GM23338 (cell line): Measurements from ENCODE around the gene INPP4B. TPM values are rescaled to one million over a fixed set of nuclear protein-coding genes. Genes with fewer than 3 reads are reported as not detected.

ENCODE experiments used
- ATAC-seq: fragments of 200-7000 bp; cut with Tn5 transposase; 3 replicates; pipeline ENCODE4 v1.9.1; 2020
- DNase-seq: peaks from one replicate; pipeline ENCODE4 v3.0.0-alpha.2; 2015; ENCODE audit warnings: low spot score
- H2AFZ ChIP-seq: fragments of 200-600 bp; sonication (generic); 2 replicates; pipeline ENCODE4 v1.8.0; 2016; ENCODE audit warnings: antibody characterized with exemption, mild to moderate bottlenecking, moderate library complexity
- H3F3A ChIP-seq: fragments of 200-600 bp; sonication (generic); replicated peaks from 2 replicates; pipeline ENCODE4 v1.8.0; 2017; ENCODE audit warnings: antibody characterized with exemption, mixed run types, low read depth
- H3K27ac ChIP-seq: fragments of 200-600 bp; sonication (generic); 2 replicates; pipeline ENCODE4 v1.6.1; 2016; ENCODE audit warnings: low read depth
- H3K27me3 ChIP-seq: fragments of 200-600 bp; sonication (generic); 2 replicates; pipeline ENCODE4 v1.8.0; 2016; ENCODE audit warnings: mild to moderate bottlenecking, mixed run types, moderate library complexity; ENCODE audit not compliant: insufficient read depth
- H3K36me3 ChIP-seq: fragments of 200-600 bp; sonication (generic); 2 replicates; pipeline ENCODE4 v1.8.0; 2016; ENCODE audit warnings: mild to moderate bottlenecking; ENCODE audit not compliant: insufficient read depth
- H3K4me1 ChIP-seq: fragments of 200-600 bp; sonication (generic); 2 replicates; pipeline ENCODE4 v1.8.0; 2016; ENCODE audit warnings: mild to moderate bottlenecking, moderate library complexity; ENCODE audit not compliant: insufficient read depth
- H3K4me2 ChIP-seq: fragments of 200-600 bp; sonication (generic); 2 replicates; pipeline ENCODE4 v1.7.1; 2017; ENCODE audit warnings: mixed run types
- H3K4me3 ChIP-seq: fragments of 200-600 bp; sonication (generic); 2 replicates; pipeline ENCODE4 v1.6.1; 2016; ENCODE audit warnings: mixed run types
- H3K79me2 ChIP-seq: fragments of 200-600 bp; sonication (generic); replicated peaks from 2 replicates; pipeline ENCODE4 v1.8.0; 2017; ENCODE audit warnings: mild to moderate bottlenecking; ENCODE audit not compliant: insufficient read depth
- H3K9me2 ChIP-seq: fragments of 200-600 bp; sonication (generic); 2 replicates; pipeline ENCODE4 v1.8.0; 2017; ENCODE audit not compliant: insufficient read depth
- H4K20me1 ChIP-seq: fragments of 200-600 bp; sonication (generic); replicated peaks from 2 replicates; pipeline ENCODE4 v1.8.0; 2017; ENCODE audit warnings: mild to moderate bottlenecking; ENCODE audit not compliant: insufficient read depth
- H3K27ac Mint-ChIP-seq: 2 replicates; pipeline ENCODE4 v1.8.0; 2020; ENCODE audit warnings: inconsistent platforms, mild to moderate bottlenecking, moderate library complexity, mixed read lengths
- H3K27me3 Mint-ChIP-seq: 3 replicates; pipeline ENCODE4 v1.8.0; 2022; ENCODE audit warnings: low read depth, mild to moderate bottlenecking, moderate library complexity, mixed read lengths, inconsistent platforms; ENCODE audit not compliant: insufficient read depth, poor library complexity
- H3K36me3 Mint-ChIP-seq: 3 replicates; pipeline ENCODE4 v1.8.0; 2021; ENCODE audit warnings: low read depth, mild to moderate bottlenecking, inconsistent platforms, moderate library complexity, mixed read lengths
- H3K4me1 Mint-ChIP-seq: 3 replicates; pipeline ENCODE4 v1.8.0; 2020; ENCODE audit warnings: mild to moderate bottlenecking, inconsistent platforms, mixed read lengths
- H3K4me3 Mint-ChIP-seq: 3 replicates; pipeline ENCODE4 v1.8.0; 2021; ENCODE audit warnings: moderate library complexity, mild to moderate bottlenecking, inconsistent platforms, mixed read lengths
- H3K9me3 Mint-ChIP-seq: 3 replicates; pipeline ENCODE4 v1.8.0; 2020; ENCODE audit warnings: moderate library complexity, mild to moderate bottlenecking, inconsistent platforms, mixed read lengths
- CREB1 ChIP-seq: fragments of 250-450 bp; sonication (Bioruptor Pico); IDR thresholded peaks from 2 replicates; pipeline ENCODE4 v1.5.0; 2020; ENCODE audit warnings: low read depth, mild to moderate bottlenecking, moderate library complexity
- JUNB ChIP-seq: IDR thresholded peaks from one replicate; pipeline ENCODE4 v1.6.1; 2016; ENCODE audit warnings: antibody characterized with exemption; ENCODE audit not compliant: unreplicated experiment
- POLR2AphosphoS5 ChIP-seq: IDR thresholded peaks from 2 replicates; pipeline ENCODE4 v1.6.1; 2016; ENCODE audit warnings: antibody characterized with exemption, low read depth
- STAT1 ChIP-seq: IDR thresholded peaks from one replicate; pipeline ENCODE4 v1.6.1; 2016; ENCODE audit warnings: antibody characterized with exemption; ENCODE audit not compliant: unreplicated experiment
- ZNF331 ChIP-seq: fragments of 250-450 bp; sonication (Bioruptor Pico); IDR thresholded peaks from 2 replicates; pipeline ENCODE4 v1.5.0; 2020; ENCODE audit warnings: low read depth, mild to moderate bottlenecking, moderate library complexity
- polyA plus RNA-seq: library from polyadenylated mRNA; unstranded; fragments of >200 nt; fragmentation: Nextera tagmentation; extraction: Ambion mirVana; gene quantifications from 2 replicates; pipeline ENCODE4 v1.2.1, GENCODE V29; 2016
- total RNA-seq: library from RNA; depleted of rRNA; stranded (reverse); fragments of >200 nt; shearing (Covaris generic); gene quantifications from 2 replicates; pipeline ENCODE4 v1.2.3, GENCODE V29; 2014
- TF ChIP-seq, protein P1 (sequence below): IDR thresholded peaks from one replicate; pipeline ENCODE4 v1.6.1; 2018; ENCODE audit warnings: antibody characterized with exemption; ENCODE audit not compliant: unreplicated experiment
- TF ChIP-seq, protein P2 (sequence below), 2 experiments: fragments of 200-600 bp in 1 of 2; sonication (generic) in 1 of 2; conservative IDR thresholded peaks; 2 replicates each; pipeline versions ENCODE4 v1.5.1 to v1.6.1; 2016 to 2017; ENCODE audit warnings: antibody characterized with exemption in 2 of 2, low read depth in 2 of 2, mild to moderate bottlenecking in 2 of 2, moderate library complexity in 1 of 2

The INPP4B gene
- total and polyA plus RNA-seq, 2 experiments from 2014 or later: 0.11 to 0.14 TPM

GRCh38 chr4:142405021-142405694, 440.9 kb downstream of the INPP4B start:
- Histone ChIP-seq H3K4me2 (peak overlapping the region; percentile 61; the same call in 1 of the 2 replicates), H2AFZ (peak overlapping the region; percentile 77), H3K36me3 (no peaks in the 10 kb centered on the region), H3K4me1 (peaks cover 53% of the 10 kb centered on the region), H3K27ac (peak overlapping the region; percentile 83; the same call in 1 of the 2 replicates), H3F3A (no peaks in the 10 kb centered on the region), H3K9me2 (no peaks in the 10 kb centered on the region), H4K20me1 (no peaks in the 10 kb centered on the region), H3K79me2 (no peaks in the 10 kb centered on the region), H3K4me3 (0 out of 2 replicates have a peak overlapping the region, but pooled peaks have one; percentile 14), H3K27me3 (no peaks in the 10 kb centered on the region)
- DNase-seq (peak; percentile 19), ATAC-seq (peak; percentile 27)
- Mint-ChIP-seq H3K9me3 (no peaks in the 10 kb centered on the region), H3K4me1 (peaks cover 52% of the 10 kb centered on the region), H3K4me3 (peak overlapping the region; percentile 55; the same call in 2 of the 3 replicates), H3K27me3 (no peaks in the 10 kb centered on the region), H3K27ac (peak overlapping the region; percentile 91), H3K36me3 (no peaks in the 10 kb centered on the region)
- no peak for TF ChIP-seq POLR2AphosphoS5
- no peak for TF ChIP-seq ZNF331 (CRISPR knock-in tag)
- TF ChIP-seq, protein P1, sequence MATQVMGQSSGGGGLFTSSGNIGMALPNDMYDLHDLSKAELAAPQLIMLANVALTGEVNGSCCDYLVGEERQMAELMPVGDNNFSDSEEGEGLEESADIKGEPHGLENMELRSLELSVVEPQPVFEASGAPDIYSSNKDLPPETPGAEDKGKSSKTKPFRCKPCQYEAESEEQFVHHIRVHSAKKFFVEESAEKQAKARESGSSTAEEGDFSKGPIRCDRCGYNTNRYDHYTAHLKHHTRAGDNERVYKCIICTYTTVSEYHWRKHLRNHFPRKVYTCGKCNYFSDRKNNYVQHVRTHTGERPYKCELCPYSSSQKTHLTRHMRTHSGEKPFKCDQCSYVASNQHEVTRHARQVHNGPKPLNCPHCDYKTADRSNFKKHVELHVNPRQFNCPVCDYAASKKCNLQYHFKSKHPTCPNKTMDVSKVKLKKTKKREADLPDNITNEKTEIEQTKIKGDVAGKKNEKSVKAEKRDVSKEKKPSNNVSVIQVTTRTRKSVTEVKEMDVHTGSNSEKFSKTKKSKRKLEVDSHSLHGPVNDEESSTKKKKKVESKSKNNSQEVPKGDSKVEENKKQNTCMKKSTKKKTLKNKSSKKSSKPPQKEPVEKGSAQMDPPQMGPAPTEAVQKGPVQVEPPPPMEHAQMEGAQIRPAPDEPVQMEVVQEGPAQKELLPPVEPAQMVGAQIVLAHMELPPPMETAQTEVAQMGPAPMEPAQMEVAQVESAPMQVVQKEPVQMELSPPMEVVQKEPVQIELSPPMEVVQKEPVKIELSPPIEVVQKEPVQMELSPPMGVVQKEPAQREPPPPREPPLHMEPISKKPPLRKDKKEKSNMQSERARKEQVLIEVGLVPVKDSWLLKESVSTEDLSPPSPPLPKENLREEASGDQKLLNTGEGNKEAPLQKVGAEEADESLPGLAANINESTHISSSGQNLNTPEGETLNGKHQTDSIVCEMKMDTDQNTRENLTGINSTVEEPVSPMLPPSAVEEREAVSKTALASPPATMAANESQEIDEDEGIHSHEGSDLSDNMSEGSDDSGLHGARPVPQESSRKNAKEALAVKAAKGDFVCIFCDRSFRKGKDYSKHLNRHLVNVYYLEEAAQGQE: no peak

GRCh38 chr4:142404191-142404611, 441.9 kb downstream of the INPP4B start:
- Histone ChIP-seq H3K27me3 (no peaks in the 10 kb centered on the region), H3K4me1 (peaks cover 61% of the 10 kb centered on the region), H3K79me2 (no peaks in the 10 kb centered on the region), H3K27ac (no peak overlapping the region), H2AFZ (no peak overlapping the region), H3K4me2 (no peak overlapping the region), H3K4me3 (no peak overlapping the region), H4K20me1 (no peaks in the 10 kb centered on the region), H3K9me2 (no peaks in the 10 kb centered on the region), H3K36me3 (no peaks in the 10 kb centered on the region), H3F3A (no peaks in the 10 kb centered on the region)
- no peak for DNase-seq
- H3K4me3 Mint-ChIP-seq: no peak overlapping the region
- H3K36me3 Mint-ChIP-seq: no peaks in the 10 kb centered on the region
- no peak for ATAC-seq
- H3K9me3 Mint-ChIP-seq: no peaks in the 10 kb centered on the region
- peaks cover 2% of the 10 kb centered on the region for H3K27me3 Mint-ChIP-seq
- H3K4me1 Mint-ChIP-seq: peaks cover 57% of the 10 kb centered on the region
- H3K27ac Mint-ChIP-seq: no peak overlapping the region
- TF ChIP-seq, protein P2, sequence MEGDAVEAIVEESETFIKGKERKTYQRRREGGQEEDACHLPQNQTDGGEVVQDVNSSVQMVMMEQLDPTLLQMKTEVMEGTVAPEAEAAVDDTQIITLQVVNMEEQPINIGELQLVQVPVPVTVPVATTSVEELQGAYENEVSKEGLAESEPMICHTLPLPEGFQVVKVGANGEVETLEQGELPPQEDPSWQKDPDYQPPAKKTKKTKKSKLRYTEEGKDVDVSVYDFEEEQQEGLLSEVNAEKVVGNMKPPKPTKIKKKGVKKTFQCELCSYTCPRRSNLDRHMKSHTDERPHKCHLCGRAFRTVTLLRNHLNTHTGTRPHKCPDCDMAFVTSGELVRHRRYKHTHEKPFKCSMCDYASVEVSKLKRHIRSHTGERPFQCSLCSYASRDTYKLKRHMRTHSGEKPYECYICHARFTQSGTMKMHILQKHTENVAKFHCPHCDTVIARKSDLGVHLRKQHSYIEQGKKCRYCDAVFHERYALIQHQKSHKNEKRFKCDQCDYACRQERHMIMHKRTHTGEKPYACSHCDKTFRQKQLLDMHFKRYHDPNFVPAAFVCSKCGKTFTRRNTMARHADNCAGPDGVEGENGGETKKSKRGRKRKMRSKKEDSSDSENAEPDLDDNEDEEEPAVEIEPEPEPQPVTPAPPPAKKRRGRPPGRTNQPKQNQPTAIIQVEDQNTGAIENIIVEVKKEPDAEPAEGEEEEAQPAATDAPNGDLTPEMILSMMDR (conservative IDR thresholded peaks at IDR 0.05; ENCODE audit: low read depth in 2 of 2): no peak
- TF ChIP-seq STAT1 (no peak), ZNF331 (CRISPR knock-in tag) (no peak), CREB1 (CRISPR knock-in tag) (no peak), JUNB (no peak)
- TF ChIP-seq, protein P1: no peak
